ENCODE measurements around the gene TRIM14.
"Not testable (repeated sequence)": the region's sequence is repeated elsewhere in the genome, so short reads cannot be mapped to it uniquely, and the experiment has no call there.

Gene TRIM14

GRCh38 chr9:98136489-98136888 lies 17.5 kb upstream of the TRIM14 start:
- Histone ChIP-seq H3K27ac (ENCODE audit: low read depth, low read length) (no peak overlapping the region), H3K4me3 (ENCODE audit: low read length) (no peak overlapping the region), H3K4me1 (ENCODE audit: insufficient read depth, low read length) (no peaks in the 10 kb centered on the region), H3K27me3 (ENCODE audit: insufficient read depth, low read length) (no peaks in the 10 kb centered on the region), H3K36me3 (ENCODE audit: insufficient read depth, low read length) (peaks cover 20% of the 10 kb centered on the region; the same call in 1 of the 2 replicates), H3K9ac (ENCODE audit: low read depth, low read length) (no peak overlapping the region), H3K9me3 (ENCODE audit: insufficient read depth, low read depth, low read length) (no peaks in the 10 kb centered on the region)

- no peaks in the 10 kb centered on the region for H3K9me3 ChIP-seq (ENCODE audit: insufficient read depth, low read depth, low read length)
- H3K27ac ChIP-seq (ENCODE audit: low read depth, low read length): no peak overlapping the region
- 93% methylated on average over 7 of the region's 7 CpGs for WGBS
- H3K4me1 ChIP-seq (ENCODE audit: insufficient read depth, low read length): no peaks in the 10 kb centered on the region
- H3K36me3 ChIP-seq (ENCODE audit: insufficient read depth, low read length): peaks cover 23% of the 10 kb centered on the region; the same call in 1 of the 2 replicates
- H3K4me3 ChIP-seq (ENCODE audit: low read length): no peak overlapping the region
- H3K27me3 ChIP-seq (ENCODE audit: insufficient read depth, low read length): no peaks in the 10 kb centered on the region
- no peak overlapping the region for H3K9ac ChIP-seq (ENCODE audit: low read depth, low read length)
Measured at GRCh38 chr9:98135938-98136337, 16.9 kb upstream of the TRIM14 start.

DNA sequence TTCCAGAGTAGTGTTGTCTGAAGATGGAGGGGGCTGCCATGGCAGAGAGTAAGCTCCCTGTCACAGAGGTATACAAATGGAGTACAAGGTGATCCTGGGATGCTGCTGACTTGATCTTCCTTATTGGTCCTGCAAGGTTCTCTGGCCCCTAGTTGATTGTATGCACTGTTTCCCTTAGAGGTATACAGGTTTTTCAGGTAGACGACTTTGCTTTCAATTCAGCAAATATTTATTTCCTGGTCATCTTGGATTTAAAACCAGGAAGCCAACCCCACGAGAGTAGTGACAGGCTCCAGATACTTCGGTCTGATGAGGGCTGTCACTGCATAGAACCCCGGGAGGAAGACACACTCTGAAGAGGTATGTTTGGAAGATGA lies 16.5 kb upstream of the TRIM14 start:
- Histone ChIP-seq H3K27me3 (ENCODE audit: insufficient read depth, low read length) (no peaks in the 10 kb centered on the region), H3K27ac (ENCODE audit: low read depth, low read length) (no peak overlapping the region), H3K4me3 (ENCODE audit: low read length) (no peak overlapping the region), H3K9ac (ENCODE audit: low read depth, low read length) (no peak overlapping the region), H3K36me3 (ENCODE audit: insufficient read depth, low read length) (peaks cover 23% of the 10 kb centered on the region; the same call in 1 of the 2 replicates), H3K4me1 (ENCODE audit: insufficient read depth, low read length) (no peaks in the 10 kb centered on the region), H3K9me3 (ENCODE audit: insufficient read depth, low read depth, low read length) (no peaks in the 10 kb centered on the region)
- 96% methylated on average over 4 of the region's 4 CpGs for WGBS

- Histone ChIP-seq H3K36me3 (ENCODE audit: insufficient read depth, low read length) (peaks cover 23% of the 10 kb centered on the region; the same call in 1 of the 2 replicates), H3K4me1 (ENCODE audit: insufficient read depth, low read length) (no peaks in the 10 kb centered on the region), H3K27me3 (ENCODE audit: insufficient read depth, low read length) (no peaks in the 10 kb centered on the region), H3K27ac (ENCODE audit: low read depth, low read length) (no peak overlapping the region), H3K4me3 (ENCODE audit: low read length) (no peak overlapping the region), H3K9ac (ENCODE audit: low read depth, low read length) (no peak overlapping the region), H3K9me3 (ENCODE audit: insufficient read depth, low read depth, low read length) (no peaks in the 10 kb centered on the region)
- WGBS: 95% methylated on average over 12 of the region's 12 CpGs
Measured at GRCh38 chr9:98134702-98135557, 15.9 kb upstream of the TRIM14 start.

GRCh38 chr9:98132806-98133631 lies 14.0 kb upstream of the TRIM14 start:
- no peak overlapping the region for H3K27ac ChIP-seq (ENCODE audit: low read depth, low read length)
- no peak overlapping the region for H3K9ac ChIP-seq (ENCODE audit: low read depth, low read length)
- 86% methylated on average over 14 of the region's 14 CpGs for WGBS

GRCh38 chr9:98132158-98132557 lies 13.1 kb upstream of the TRIM14 start:
- 93% methylated on average over 9 of the region's 9 CpGs for WGBS
- H3K4me3 ChIP-seq (ENCODE audit: low read length): no peak overlapping the region
- H3K27me3 ChIP-seq (ENCODE audit: insufficient read depth, low read length): no peaks in the 10 kb centered on the region
- H3K9ac ChIP-seq (ENCODE audit: low read depth, low read length): no peak overlapping the region
- peaks cover 42% of the 10 kb centered on the region; the same call in 1 of the 2 replicates for H3K36me3 ChIP-seq (ENCODE audit: insufficient read depth, low read length)
- H3K27ac ChIP-seq (ENCODE audit: low read depth, low read length): no peak overlapping the region
- H3K4me1 ChIP-seq (ENCODE audit: insufficient read depth, low read length): no peaks in the 10 kb centered on the region
- H3K9me3 ChIP-seq (ENCODE audit: insufficient read depth, low read depth, low read length): no peaks in the 10 kb centered on the region

More at GRCh38 chr9:98132806-98133631, 14.0 kb upstream of the TRIM14 start:
- Histone ChIP-seq H3K36me3 (ENCODE audit: insufficient read depth, low read length) (peaks cover 39% of the 10 kb centered on the region; the same call in 1 of the 2 replicates), H3K27me3 (ENCODE audit: insufficient read depth, low read length) (no peaks in the 10 kb centered on the region), H3K4me3 (ENCODE audit: low read length) (no peak overlapping the region), H3K9me3 (ENCODE audit: insufficient read depth, low read depth, low read length) (no peaks in the 10 kb centered on the region), H3K4me1 (ENCODE audit: insufficient read depth, low read length) (no peaks in the 10 kb centered on the region)

- no peak overlapping the region for H3K4me3 ChIP-seq (ENCODE audit: low read length)
- no peaks in the 10 kb centered on the region for H3K27me3 ChIP-seq (ENCODE audit: insufficient read depth, low read length)
- WGBS: 96% methylated on average over 13 of the region's 13 CpGs
- no peaks in the 10 kb centered on the region for H3K4me1 ChIP-seq (ENCODE audit: insufficient read depth, low read length)
- no peak overlapping the region for H3K27ac ChIP-seq (ENCODE audit: low read depth, low read length)
- no peak overlapping the region for H3K9ac ChIP-seq (ENCODE audit: low read depth, low read length)
- no peaks in the 10 kb centered on the region for H3K9me3 ChIP-seq (ENCODE audit: insufficient read depth, low read depth, low read length)
- peaks cover 53% of the 10 kb centered on the region for H3K36me3 ChIP-seq (ENCODE audit: insufficient read depth, low read length)
Measured at GRCh38 chr9:98130576-98131228, 11.7 kb upstream of the TRIM14 start.

DNA sequence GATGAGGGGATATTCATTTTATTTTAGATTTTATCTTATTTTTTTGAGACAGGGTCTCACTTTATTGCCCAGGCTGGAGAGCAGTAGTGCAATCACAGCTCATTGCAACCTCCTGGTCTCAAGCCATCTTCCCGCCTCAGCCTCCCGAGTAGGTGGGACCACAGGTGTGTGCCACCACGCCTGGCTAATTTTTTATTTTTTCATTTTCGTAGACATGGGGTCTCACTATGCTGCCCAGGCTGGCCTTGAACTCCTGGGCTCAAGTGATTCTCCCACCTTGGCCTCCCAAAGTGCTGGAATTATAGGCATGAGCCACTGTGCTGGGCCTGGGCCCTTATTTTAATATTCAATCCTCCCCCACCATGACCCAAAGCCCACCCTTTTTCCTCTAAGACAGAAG lies 11.0 kb upstream of the TRIM14 start:
- not testable (repeated sequence) for H3K27me3 ChIP-seq (ENCODE audit: insufficient read depth, low read length); H3K9me3 ChIP-seq (ENCODE audit: insufficient read depth, low read depth, low read length); H3K4me3 ChIP-seq (ENCODE audit: low read length); H3K4me1 ChIP-seq (ENCODE audit: insufficient read depth, low read length); H3K27ac ChIP-seq (ENCODE audit: low read depth, low read length); H3K9ac ChIP-seq (ENCODE audit: low read depth, low read length)
- H3K36me3 ChIP-seq (ENCODE audit: insufficient read depth, low read length): peaks cover 54% of the 10 kb centered on the region
- WGBS: 96% methylated on average over 4 of the region's 4 CpGs

DNA sequence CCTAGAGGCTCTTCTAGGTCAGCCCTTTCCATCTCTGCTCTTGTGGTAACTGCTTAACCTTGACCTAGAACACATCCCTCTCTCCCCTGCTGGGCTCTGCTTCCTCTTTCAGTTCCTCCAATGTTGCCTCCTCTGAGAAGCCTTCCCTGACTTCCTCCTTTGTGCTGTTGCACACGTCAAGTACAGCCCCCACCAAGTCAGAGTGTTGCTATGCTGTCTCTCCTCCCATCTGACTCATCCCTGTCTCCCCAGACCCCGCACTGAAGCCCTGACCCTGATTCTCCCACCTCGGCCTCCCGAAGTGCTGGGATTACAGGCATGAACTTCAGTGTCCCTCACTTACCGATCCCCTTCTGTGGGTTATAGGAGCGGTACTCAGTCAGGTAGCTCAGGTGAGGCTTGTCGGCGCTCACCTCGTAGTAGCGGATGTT lies 10.4 kb upstream of the TRIM14 start:
- Histone ChIP-seq H3K4me1 (ENCODE audit: insufficient read depth, low read length) (no peaks in the 10 kb centered on the region), H3K27me3 (ENCODE audit: insufficient read depth, low read length) (no peaks in the 10 kb centered on the region), H3K9me3 (ENCODE audit: insufficient read depth, low read depth, low read length) (no peaks in the 10 kb centered on the region), H3K27ac (ENCODE audit: low read depth, low read length) (no peak overlapping the region), H3K36me3 (ENCODE audit: insufficient read depth, low read length) (peaks cover 57% of the 10 kb centered on the region), H3K4me3 (ENCODE audit: low read length) (no peak overlapping the region), H3K9ac (ENCODE audit: low read depth, low read length) (no peak overlapping the region)
- WGBS: 88% methylated on average over 10 of the region's 10 CpGs

GRCh38 chr9:98128316-98128715 lies 9.3 kb upstream of the TRIM14 start:
- Histone ChIP-seq H3K27me3 (ENCODE audit: insufficient read depth, low read length) (no peaks in the 10 kb centered on the region), H3K9ac (ENCODE audit: low read depth, low read length) (no peak overlapping the region), H3K36me3 (ENCODE audit: insufficient read depth, low read length) (peaks cover 54% of the 10 kb centered on the region), H3K9me3 (ENCODE audit: insufficient read depth, low read depth, low read length) (no peaks in the 10 kb centered on the region), H3K4me3 (ENCODE audit: low read length) (no peak overlapping the region), H3K27ac (ENCODE audit: low read depth, low read length) (no peak overlapping the region), H3K4me1 (ENCODE audit: insufficient read depth, low read length) (no peaks in the 10 kb centered on the region)
- 94% methylated on average over 16 of the region's 16 CpGs for WGBS

DNA sequence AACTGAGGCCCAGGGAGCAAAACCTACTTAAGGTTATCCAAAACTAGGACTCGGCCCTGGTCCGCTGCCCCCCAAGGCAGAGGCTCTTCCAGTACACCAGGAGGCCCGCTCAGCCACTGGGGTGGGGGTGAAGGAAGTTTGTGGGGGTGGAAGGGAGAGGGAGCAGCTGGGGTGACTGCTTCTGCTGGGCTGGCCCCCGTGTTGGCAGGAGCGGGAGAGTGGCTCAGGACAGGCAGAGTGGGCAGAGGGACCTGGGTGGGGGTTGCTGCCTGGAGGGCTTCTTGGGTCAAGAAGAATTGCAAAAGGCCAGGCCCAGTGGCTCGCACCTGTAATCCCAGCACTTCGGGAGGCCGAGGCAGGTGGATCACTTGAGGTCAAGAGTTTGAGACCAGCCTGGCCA lies 8.2 kb upstream of the TRIM14 start:
- Histone ChIP-seq H3K27ac (ENCODE audit: low read depth, low read length) (no peak overlapping the region), H3K4me1 (ENCODE audit: insufficient read depth, low read length) (no peaks in the 10 kb centered on the region), H3K36me3 (ENCODE audit: insufficient read depth, low read length) (peaks cover 48% of the 10 kb centered on the region), H3K9me3 (ENCODE audit: insufficient read depth, low read depth, low read length) (no peaks in the 10 kb centered on the region), H3K9ac (ENCODE audit: low read depth, low read length) (no peak overlapping the region), H3K27me3 (ENCODE audit: insufficient read depth, low read length) (no peaks in the 10 kb centered on the region), H3K4me3 (ENCODE audit: low read length) (no peak overlapping the region)
- WGBS: 97% methylated on average over 8 of the region's 8 CpGs
